Measurements from ENCODE around the gene HLA-DOB.

The HLA-DOB gene

DNA sequence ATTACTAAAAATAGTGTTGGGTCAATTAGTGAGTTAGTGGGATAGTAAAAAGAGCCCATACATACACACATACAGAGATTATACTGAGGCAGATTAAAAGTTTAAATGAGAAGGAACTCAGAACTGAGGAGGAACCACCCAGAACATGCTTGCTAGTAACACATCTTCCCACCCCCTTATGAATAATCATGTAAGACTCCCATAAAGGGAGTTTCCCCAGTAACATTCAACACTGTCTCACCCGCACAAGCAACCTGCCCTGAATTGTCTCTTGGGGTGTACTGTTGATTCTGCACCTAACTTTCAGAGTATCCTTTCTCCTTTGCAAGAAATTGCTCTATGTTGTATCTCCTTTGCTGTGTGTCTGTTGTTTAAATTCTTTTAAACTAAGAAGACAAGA lies 42.4 kb downstream of the HLA-DOB start:
- peak; percentile 7 for DNase-seq (ENCODE audit: low spot score)
- POLR2A ChIA-PET (ENCODE audit: low non-redundant PET): no interaction called here
- TF ChIP-seq, protein P1, sequence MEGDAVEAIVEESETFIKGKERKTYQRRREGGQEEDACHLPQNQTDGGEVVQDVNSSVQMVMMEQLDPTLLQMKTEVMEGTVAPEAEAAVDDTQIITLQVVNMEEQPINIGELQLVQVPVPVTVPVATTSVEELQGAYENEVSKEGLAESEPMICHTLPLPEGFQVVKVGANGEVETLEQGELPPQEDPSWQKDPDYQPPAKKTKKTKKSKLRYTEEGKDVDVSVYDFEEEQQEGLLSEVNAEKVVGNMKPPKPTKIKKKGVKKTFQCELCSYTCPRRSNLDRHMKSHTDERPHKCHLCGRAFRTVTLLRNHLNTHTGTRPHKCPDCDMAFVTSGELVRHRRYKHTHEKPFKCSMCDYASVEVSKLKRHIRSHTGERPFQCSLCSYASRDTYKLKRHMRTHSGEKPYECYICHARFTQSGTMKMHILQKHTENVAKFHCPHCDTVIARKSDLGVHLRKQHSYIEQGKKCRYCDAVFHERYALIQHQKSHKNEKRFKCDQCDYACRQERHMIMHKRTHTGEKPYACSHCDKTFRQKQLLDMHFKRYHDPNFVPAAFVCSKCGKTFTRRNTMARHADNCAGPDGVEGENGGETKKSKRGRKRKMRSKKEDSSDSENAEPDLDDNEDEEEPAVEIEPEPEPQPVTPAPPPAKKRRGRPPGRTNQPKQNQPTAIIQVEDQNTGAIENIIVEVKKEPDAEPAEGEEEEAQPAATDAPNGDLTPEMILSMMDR (conservative IDR thresholded peaks at IDR 0.05; ENCODE audit: low read depth): no peak
- no peak overlapping the region for H3K27ac ChIP-seq
- CTCF ChIA-PET: no interaction called here

DNA sequence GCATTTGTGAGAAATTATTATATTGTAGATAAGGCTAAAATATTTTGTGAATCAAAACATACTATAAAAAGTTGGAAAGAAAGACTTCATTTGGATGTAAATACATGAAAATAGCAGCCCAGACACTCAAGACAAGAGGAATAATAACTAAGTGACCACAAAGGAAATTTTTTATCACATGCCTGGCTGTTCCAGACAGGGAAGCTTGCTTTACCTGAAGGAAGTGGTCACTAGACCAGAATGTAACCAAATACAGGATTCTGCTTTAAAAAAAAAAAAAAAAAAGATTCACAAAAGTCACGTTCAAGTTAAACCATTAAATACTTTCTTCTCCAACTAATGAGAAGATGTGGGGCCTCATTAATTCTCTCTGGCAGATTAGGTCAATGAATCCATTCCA lies 44.1 kb downstream of the HLA-DOB start:
- CTCF ChIA-PET: interaction anchor here (0.7 kb wide), 1 partner anchor 275 kb away, joined by 6 read pairs; no protein-coding TSS in a partner anchor
- POLR2A ChIA-PET (ENCODE audit: low non-redundant PET): no interaction called here
- TF ChIP-seq, protein P1 (conservative IDR thresholded peaks at IDR 0.05; ENCODE audit: low read depth): no peak
- no peak overlapping the region for H3K27ac ChIP-seq
- no peak for DNase-seq (ENCODE audit: low spot score)

DNA sequence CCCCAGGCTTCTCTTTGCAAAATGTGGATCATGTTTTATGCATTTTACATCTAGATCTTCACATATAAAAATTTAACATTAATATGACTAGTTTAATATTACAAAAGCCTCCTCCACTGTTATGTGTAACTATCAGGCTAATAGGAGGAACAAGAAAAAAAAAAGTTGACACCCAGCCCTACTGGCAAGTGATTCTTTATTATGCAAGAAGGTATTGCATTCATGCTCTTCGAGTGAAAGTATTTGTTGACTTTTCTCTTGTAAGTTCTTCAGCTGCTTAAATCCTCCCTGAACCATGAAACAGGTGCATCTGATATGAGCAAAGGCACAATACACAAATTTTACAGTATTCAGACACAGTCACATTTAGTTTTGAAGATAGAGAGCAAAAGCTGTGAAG lies 52.8 kb downstream of the HLA-DOB start:
- TF ChIP-seq, protein P1 (conservative IDR thresholded peaks at IDR 0.05; ENCODE audit: low read depth): no peak
- no peak overlapping the region for H3K27ac ChIP-seq
- CTCF ChIA-PET: no interaction called here
- no peak for DNase-seq (ENCODE audit: low spot score)
- POLR2A ChIA-PET (ENCODE audit: low non-redundant PET): no interaction called here

DNA sequence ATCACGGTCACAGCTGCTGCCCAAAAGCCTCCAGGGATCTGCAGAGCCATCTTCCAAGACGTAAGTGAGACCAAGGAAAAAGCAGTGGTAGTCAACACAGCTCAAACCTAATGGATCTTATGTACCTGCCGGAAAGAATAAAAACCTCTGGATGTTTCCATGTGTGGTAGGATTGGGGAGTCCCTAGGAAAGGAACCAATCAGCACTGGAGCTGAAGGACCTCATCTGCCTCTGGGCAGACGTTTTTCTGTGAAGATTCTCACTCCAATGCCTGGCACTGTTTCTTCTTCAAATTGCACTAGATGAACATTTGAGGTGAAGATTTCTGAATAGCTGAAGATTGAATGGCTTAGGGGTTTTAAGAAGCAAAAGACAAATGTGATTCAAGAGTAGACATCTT lies 53.4 kb downstream of the HLA-DOB start, which contains the start of gene HLA-DQB2:
Gene HLA-DQB2 (minus strand): TSS at position 112 of the 400 bp plus-strand sequence. CDS start 62 bp downstream, at position 50.
- H3K27ac ChIP-seq: no peak within 1 kb of the TSS
- ChIA-PET POLR2A (ENCODE audit: low non-redundant PET) (no interaction called here), CTCF (no interaction called here)
- TF ChIP-seq, protein P1 (conservative IDR thresholded peaks at IDR 0.05; ENCODE audit: low read depth): no peak
- DNase-seq (ENCODE audit: low spot score): no peak
